DND-41 (cell line): ENCODE measurements around the gene FSCN2.

Experiments used
- CTCF ChIP-seq: IDR thresholded peaks from 2 replicates; pipeline ENCODE4 v1.5.1; 2012; ENCODE audit warnings: borderline replicate concordance, low read length, moderate library complexity, mild to moderate bottlenecking; ENCODE audit not compliant: poor library complexity, severe bottlenecking; ENCODE audit errors: extremely low read depth
- EZH2 ChIP-seq: IDR thresholded peaks from 3 replicates; pipeline ENCODE4 v1.6.1; 2012; ENCODE audit warnings: borderline replicate concordance, low read depth, mild to moderate bottlenecking, moderate library complexity, low read length, inconsistent platforms; ENCODE audit not compliant: severe bottlenecking

GRCh38 chr17:81494626-81495377 lies 33.4 kb upstream of the FSCN2 start:
- TF ChIP-seq CTCF (no peak), EZH2 (no peak)
